ENCODE results near the gene NECAP2.
"Not testable (repeated sequence)": the region's sequence is repeated elsewhere in the genome, so short reads cannot be mapped to it uniquely, and the experiment has no call there.

- not testable (repeated sequence) for TF ChIP-seq CTCF (IDR thresholded peaks at IDR 0.05; ENCODE audit: low read length); EZH2 (optimal IDR thresholded peaks at IDR 0.05; ENCODE audit: low read depth, low read length)
Measured at GRCh38 chr1:16506364-16507136, 66.0 kb downstream of the NECAP2 start.
